Cardiac fibroblast (primary cell): ENCODE results near the gene MTA1.
A peak's percentile ranks its signal among the peaks of the same experiment; 100 is the strongest.

Experiments used
- DNase-seq, 2 donors: peaks; one replicate each; pipeline versions ENCODE4 v3.0.0 to v3.0.0-alpha.2; 2010; ENCODE audit warnings: low read depth in 2 of 2
- H3K4me3 ChIP-seq, 2 donors: replicated peaks in 1 of 2; 1 replicate in 1 of 2; 2 replicates in 1 of 2; pipeline ENCODE4 v1.5.1; 2011; ENCODE audit warnings: low read depth in 2 of 2, low read length in 2 of 2, mild to moderate bottlenecking in 2 of 2, moderate library complexity in 1 of 2
- TF ChIP-seq, protein P1 (sequence below): IDR thresholded peaks from one replicate; pipeline ENCODE4 v1.5.1; 2011; ENCODE audit warnings: low read depth, mild to moderate bottlenecking, low read length, inconsistent platforms

MTA1 gene

DNA sequence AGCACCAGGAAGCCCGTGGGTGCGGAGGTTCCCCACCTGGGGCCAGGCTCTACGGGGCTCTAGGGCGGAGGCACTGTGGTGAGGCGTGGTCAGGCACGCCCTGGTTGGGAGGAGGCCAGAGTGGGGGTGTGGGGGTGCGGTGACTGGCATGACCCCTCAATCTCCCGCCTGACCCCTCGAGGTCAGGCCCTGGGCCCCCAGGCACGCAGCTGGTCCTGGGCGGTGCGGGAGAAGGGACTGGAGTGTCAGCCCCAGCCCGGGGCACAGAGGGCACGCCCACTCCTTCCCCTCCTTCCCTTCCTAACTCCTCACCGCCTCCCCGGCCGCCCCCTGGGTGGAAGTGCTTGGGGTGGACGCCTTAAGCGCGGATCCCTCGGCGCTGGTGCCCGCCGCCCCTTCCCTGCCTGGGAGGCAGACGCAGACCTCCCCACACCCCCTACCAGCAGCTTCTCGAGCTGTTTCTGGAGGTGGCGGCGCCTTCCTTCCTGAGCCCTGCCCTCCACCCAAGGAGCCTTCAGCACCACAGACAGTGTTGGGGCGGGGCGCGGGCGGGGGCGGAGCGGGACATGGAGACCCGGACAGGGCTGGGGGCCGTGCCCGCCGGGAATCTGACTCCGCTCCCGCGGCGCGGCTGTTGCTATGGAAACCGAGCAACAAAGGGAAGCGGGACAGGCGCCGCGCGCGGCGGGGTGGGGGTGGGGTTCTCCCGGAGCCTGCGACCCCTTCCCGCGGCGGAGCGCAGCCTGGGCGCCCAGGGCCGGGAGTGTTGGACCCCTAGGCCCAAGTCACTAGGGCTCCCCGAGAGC is 54.3 kb downstream of the MTA1 start:
- peak overlapping the region; percentile 46 to 77 for H3K4me3 ChIP-seq

DNA sequence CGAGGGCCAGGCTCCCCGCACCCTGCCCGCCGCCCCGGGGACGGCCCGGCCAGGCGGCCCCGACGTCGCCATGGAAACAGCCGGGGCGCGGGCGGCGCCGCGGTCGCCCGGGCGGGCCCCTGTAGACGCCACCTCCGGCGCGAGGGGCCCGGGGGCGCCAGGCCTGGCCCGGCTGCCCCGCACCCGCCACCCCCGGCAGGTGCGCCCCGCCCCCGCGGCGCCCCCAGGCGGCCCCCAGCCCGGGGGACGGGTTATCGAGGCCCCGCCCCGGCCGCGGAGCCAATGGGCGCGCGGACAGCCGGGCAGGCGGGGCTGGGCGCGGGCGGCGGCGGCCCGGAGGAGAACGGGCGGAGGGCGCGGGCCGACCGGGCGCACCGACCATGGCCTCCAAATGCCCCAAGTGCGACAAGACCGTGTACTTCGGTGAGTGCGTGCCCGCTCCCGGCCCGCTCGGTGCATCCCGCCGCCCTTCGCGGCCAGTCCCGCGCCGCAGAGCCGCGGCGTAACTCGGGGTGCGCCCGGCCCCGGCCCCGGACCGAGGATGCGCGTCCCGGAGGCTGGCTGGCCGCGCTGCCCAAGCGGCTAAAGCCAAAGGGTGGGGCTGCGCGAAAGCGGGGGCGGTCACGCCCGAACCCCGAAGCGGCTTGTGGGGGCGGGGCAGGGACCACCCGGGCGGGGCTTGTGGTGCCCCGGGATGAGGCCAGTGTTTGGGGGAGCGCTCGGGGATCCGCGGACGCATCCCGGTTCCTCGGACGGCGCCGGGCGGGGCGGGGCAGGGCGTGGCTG is 55.0 kb downstream of the MTA1 start, which contains the start of gene CRIP2:
Gene CRIP2 (plus strand): TSS at position 339 of the 786 bp plus-strand sequence. CDS start 42 bp downstream, at position 381.
- TF ChIP-seq, protein P1, sequence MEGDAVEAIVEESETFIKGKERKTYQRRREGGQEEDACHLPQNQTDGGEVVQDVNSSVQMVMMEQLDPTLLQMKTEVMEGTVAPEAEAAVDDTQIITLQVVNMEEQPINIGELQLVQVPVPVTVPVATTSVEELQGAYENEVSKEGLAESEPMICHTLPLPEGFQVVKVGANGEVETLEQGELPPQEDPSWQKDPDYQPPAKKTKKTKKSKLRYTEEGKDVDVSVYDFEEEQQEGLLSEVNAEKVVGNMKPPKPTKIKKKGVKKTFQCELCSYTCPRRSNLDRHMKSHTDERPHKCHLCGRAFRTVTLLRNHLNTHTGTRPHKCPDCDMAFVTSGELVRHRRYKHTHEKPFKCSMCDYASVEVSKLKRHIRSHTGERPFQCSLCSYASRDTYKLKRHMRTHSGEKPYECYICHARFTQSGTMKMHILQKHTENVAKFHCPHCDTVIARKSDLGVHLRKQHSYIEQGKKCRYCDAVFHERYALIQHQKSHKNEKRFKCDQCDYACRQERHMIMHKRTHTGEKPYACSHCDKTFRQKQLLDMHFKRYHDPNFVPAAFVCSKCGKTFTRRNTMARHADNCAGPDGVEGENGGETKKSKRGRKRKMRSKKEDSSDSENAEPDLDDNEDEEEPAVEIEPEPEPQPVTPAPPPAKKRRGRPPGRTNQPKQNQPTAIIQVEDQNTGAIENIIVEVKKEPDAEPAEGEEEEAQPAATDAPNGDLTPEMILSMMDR: no peak
- DNase-seq: peak; percentile 33 to 57
- H3K4me3 ChIP-seq: peak within 1 kb of the TSS; percentile 72 to 77

More for the DNA sequence above, 54.3 kb downstream of the MTA1 start:
- TF ChIP-seq, protein P1: no peak
- peak; percentile 86 to 93 for DNase-seq

DNA sequence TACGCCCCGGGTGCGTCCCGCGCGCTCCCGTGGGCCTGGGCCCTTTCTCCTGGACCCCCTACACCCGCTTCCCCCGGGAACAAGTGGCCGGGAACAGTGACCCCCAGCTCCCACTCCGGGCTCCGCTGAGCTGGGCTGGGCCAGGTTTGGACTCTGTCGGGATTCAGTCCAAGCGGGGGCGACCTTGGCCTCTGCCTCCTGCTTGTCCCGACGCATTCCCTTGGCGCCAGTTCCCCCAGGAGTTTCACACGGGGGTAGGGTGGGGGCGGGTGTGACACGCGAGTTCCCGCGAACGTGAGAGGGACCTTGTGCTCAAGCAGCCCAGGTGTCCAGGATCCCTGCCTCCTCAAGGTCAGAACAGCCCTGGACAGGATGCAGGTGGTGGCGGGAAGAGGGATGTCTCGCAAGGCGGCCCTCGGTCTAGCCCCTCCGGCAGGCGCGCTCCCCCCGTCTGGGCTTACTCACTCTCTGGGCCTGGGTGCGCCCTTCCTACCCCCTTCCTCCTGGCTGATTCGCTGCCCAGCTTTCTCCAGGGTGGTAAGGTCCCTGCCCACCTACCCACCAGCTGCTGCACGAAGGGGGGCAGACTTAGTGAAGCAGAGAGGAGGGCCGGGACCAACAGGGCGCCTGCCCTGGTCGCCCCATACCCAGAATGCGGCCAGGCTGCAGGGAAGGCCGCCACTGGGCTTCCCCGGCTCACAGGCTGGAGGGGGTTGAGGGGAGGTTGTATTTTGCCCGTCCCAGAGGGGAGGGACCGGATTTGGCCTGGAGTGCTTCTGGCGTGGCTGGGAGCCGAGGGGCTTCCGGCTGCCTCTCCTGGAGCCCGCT is 55.9 kb downstream of the MTA1 start:
- H3K4me3 ChIP-seq: peak overlapping the region; percentile 72 to 77
- DNase-seq: peak; percentile 64 to 79
- TF ChIP-seq, protein P1: no peak

DNA sequence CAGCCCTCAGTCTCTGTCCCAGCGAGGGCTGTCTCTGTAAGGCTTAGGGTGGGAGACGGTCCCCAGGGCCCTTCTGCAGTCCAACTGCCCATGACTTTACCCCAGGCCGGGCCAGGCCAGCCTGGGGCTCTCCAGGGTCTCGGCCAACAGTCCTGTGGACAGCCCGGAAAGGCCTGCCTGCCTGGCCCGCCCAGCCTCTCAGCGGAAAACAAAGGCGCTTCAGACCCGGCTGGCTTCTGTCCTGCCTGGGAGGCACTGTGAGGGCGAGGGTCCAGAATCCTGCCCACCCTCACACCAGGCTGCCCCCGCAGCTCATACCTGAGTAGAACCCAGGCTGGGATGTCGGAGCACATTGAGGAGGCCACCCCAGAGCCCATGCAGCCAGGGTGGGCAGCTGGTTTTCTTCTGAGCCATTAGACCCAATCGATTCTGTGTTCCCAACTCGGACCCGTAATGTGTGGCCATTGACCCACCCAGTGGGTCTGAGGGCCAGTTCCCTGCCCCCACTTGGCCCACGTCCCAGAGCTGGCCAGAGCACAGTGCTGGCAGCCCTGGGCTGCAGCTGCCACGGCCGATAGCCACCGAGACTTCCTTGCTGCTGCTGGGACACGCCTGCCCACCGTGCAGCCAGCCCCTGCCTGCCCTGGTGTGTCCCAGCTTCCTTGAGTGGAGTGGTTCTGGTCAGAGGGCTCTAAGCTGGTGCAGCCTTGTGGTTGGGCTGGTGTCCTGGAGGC is 56.6 kb downstream of the MTA1 start:
- TF ChIP-seq, protein P1: no peak
- peak; percentile 51 to 76 for DNase-seq
- H3K4me3 ChIP-seq: peak overlapping the region; percentile 72 to 77

DNA sequence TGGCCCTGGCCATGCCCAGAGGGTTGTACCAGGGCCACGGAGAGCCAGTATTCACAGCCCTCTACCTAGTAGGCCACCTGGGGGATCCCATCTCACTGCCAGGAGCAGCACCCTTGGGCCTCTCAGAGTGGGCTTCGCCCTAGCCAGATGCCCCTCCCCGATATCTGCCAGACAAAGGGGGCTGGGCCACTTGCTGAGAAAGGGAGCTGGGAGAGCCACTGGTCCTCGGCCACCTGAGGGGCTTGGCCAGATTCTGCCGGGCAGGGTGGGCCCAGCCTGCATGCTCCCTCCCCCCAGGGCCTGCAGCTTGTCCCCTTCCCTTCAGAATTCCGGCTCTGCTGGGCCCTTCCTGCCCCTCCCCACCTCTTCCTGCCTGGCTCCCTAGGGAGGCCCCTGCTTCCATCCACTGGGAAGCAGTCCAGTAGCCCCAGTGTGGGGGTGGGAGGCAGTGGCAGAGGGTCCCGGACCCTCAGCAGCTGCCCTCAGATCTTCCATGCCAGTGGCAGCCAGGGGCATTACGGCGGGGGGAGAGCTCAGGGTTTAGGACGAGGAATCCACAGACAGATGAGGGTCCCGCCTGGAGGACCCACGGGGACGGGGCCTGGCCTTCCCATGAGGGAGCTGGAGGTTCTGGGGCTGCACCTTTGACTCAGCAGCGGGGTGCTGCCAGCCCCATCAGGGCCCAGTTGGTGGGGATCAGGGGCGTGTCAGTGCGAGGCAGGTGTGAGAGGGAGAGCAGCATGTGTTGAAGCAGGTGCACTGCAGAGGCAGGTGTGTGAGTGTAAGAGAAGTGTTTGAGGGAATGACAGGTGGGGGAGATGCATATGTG is 57.4 kb downstream of the MTA1 start:
- DNase-seq: no peak
- H3K4me3 ChIP-seq: peak overlapping the region; percentile 72 to 77

More for the DNA sequence above, 57.4 kb downstream of the MTA1 start:
- TF ChIP-seq, protein P1: no peak
